BLaER1 treated with 17β-estradiol and CSF1 and Interleukin-3, amounts not matched to agents 10 nM and 100 nM (cell line): ENCODE measurements around the gene TBL1X.
A peak's percentile ranks its signal among the peaks of the same experiment; 100 is the strongest.
"Not testable (repeated sequence)": the region's sequence is repeated elsewhere in the genome, so short reads cannot be mapped to it uniquely, and the experiment has no call there.

Experiments
- H3K27ac ChIP-seq, 11 experiments: shearing (Covaris generic); formaldehyde crosslinking; 2 replicates each; pipeline ENCODE4 v1.8.1; 2022
- H3K27me3 ChIP-seq, 11 experiments: shearing (Covaris generic); formaldehyde crosslinking; 2 replicates each; pipeline ENCODE4 v1.8.1; 2022
- H3K36me3 ChIP-seq, 11 experiments: shearing (Covaris generic); formaldehyde crosslinking; 2 replicates each; pipeline ENCODE4 v1.8.1; 2022
- H3K4me1 ChIP-seq, 10 experiments: shearing (Covaris generic); formaldehyde crosslinking; 2 replicates each; pipeline ENCODE4 v1.8.1; 2022
- H3K4me2 ChIP-seq, 11 experiments: shearing (Covaris generic); formaldehyde crosslinking; 2 replicates each; pipeline ENCODE4 v1.8.1; 2022
- H3K4me3 ChIP-seq, 10 experiments: shearing (Covaris generic); formaldehyde crosslinking; 2 replicates each; pipeline ENCODE4 v1.8.1; 2022
- H3K9ac ChIP-seq, 11 experiments: shearing (Covaris generic); formaldehyde crosslinking; 2 replicates each; pipeline ENCODE4 v1.8.1; 2022
- H3K9me3 ChIP-seq, 11 experiments: shearing (Covaris generic); formaldehyde crosslinking; replicated peaks in 1 of 11; 2 replicates each; pipeline ENCODE4 v1.8.1; 2022
- H4K20me1 ChIP-seq, 11 experiments: shearing (Covaris generic); formaldehyde crosslinking; 2 replicates each; pipeline ENCODE4 v1.8.1; 2022
- Cebpa-rat ChIP-seq, 11 experiments: shearing (Covaris generic); IDR thresholded peaks; 2 replicates each; pipeline ENCODE4 v1.8.1; 2022

Gene TBL1X

DNA sequence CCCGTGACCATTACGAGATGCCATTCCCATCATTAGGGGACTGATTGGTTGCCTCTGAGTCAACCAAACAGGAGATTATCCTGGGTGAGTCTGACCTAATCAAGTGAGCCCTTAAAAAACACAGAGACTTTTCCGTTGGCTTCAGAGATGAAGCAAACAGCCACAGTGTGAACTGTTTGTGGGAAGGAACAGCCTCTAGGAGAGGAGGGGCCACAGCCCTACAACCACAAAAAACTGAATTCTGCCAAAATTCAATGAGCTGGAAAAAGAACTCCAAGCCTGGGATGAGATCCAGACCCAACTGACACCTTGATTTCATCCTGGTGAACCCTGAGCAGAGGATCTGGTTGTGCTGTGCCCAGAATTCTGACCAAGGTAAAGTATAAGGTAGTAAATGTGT is 31.3 kb upstream of the TBL1X start:
- Histone ChIP-seq H3K4me3 (no peak overlapping the region), H3K36me3 (no peaks in the 10 kb centered on the region), H3K27me3 (no peaks in the 10 kb centered on the region), H3K4me1 (peaks cover 0 to 13% (median 8%) of the 10 kb centered on the region in 10 experiments; a peak in 8 of 20 replicates), H3K4me2 (peak overlapping the region in 6 of 11 experiments; percentile 5 to 24 (median 17); a peak in 6 of 22 replicates), H3K9ac (no peak overlapping the region), H3K27ac (no peak overlapping the region), H3K9me3 (0 out of 22 replicates have a peak, but pooled peaks cover 0 to 4% (median 0%) of the 10 kb centered on the region in 11 experiments), H4K20me1 (no peaks in the 10 kb centered on the region)
- TF ChIP-seq Cebpa-rat (IDR thresholded peaks at IDR 0.05) = no peak

DNA sequence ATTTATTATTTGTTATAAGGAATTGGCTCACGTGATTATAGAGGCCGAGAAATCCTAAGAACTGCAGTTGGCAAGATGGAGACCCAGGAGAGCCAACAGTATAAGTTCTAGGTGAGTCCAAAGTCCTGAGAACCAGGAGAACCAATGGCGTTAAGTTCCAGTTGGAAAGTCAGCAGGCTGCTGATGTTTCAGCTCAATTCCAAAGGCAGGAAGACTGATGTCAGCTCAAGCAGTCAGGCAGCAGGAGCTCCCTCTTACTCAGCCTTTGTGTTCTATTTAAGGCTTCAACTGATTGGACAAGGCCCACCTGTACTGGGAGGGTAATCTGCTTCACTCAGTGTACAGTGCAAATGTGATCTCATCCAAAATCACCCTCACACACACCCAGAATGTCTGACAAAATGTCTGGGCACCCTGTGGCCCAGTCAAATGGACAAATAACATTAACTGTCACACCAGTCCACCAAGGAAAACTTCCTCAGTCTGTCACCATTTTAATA is 30.8 kb upstream of the TBL1X start:
- H3K27me3 ChIP-seq = no peaks in the 10 kb centered on the region
- H3K9me3 ChIP-seq = 0 out of 22 replicates have a peak, but pooled peaks cover 0 to 4% (median 0%) of the 10 kb centered on the region in 11 experiments
- no peak overlapping the region for H3K4me3 ChIP-seq
- no peak overlapping the region for H3K9ac ChIP-seq
- no peaks in the 10 kb centered on the region for H3K36me3 ChIP-seq
- H3K4me2 ChIP-seq = no peak overlapping the region
- H3K4me1 ChIP-seq = peaks cover 0 to 13% (median 8%) of the 10 kb centered on the region in 10 experiments; a peak in 8 of 20 replicates
- H3K27ac ChIP-seq = no peak overlapping the region
- no peaks in the 10 kb centered on the region for H4K20me1 ChIP-seq
- no peak for TF ChIP-seq Cebpa-rat (IDR thresholded peaks at IDR 0.05)

- H3K36me3 ChIP-seq, H4K20me1 ChIP-seq, H3K4me2 ChIP-seq, H3K27ac ChIP-seq, H3K9ac ChIP-seq, H3K27me3 ChIP-seq, H3K9me3 ChIP-seq, H3K4me3 ChIP-seq: not testable (repeated sequence)
- H3K4me1 ChIP-seq = peaks cover under 1 to 14% (median 9%) of the 10 kb centered on the region in 10 experiments; a peak in 14 of 20 replicates
These were observed 29.8 kb upstream of the TBL1X start for GRCh38 chrX:9435086-9435485.

GRCh38 chrX:9436812-9437211 is 28.0 kb upstream of the TBL1X start:
- Histone ChIP-seq H3K4me2 (no peak overlapping the region), H3K27me3 (no peaks in the 10 kb centered on the region), H3K36me3 (no peaks in the 10 kb centered on the region), H3K27ac (no peak overlapping the region), H3K4me1 (peaks cover 8 to 21% (median 12%) of the 10 kb centered on the region in 10 experiments; a peak in 16 of 20 replicates), H3K4me3 (no peak overlapping the region), H3K9me3 (0 out of 22 replicates have a peak, but pooled peaks cover 0 to 4% (median 0%) of the 10 kb centered on the region in 11 experiments), H3K9ac (no peak overlapping the region), H4K20me1 (no peaks in the 10 kb centered on the region)
- no peak for TF ChIP-seq Cebpa-rat (IDR thresholded peaks at IDR 0.05)

DNA sequence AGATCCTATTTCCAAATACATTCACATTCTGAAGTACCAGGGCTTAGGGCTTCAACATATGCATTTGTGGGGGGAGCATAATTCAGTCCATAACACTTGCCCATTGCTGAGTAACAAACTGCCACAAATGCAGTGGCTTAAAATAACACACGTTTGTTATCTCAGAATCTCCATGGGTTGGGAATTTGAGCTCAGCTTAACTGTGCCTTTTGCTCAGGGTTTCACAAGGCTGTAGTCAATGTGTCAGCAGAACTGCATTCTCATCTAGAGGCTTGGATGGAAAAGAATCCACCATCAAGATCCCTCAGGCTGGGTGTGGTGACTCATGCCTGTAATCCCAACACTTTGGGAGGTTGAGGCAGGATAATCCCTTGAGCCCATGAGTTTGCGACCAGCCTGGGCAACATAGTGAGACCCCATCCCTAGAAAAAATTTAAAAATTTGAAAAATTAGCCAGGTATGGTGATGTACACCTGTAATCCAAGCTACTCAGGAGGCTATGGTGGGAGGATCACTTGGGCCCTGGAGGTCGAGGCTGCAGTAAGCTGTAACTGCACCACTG is 25.8 kb upstream of the TBL1X start:
- no peak overlapping the region for H3K27ac ChIP-seq
- no peaks in the 10 kb centered on the region for H3K27me3 ChIP-seq
- H3K9me3 ChIP-seq = peaks cover 0 to 9% (median 8%) of the 10 kb centered on the region in 11 experiments; a peak in 10 of 22 replicates
- no peak overlapping the region for H3K4me2 ChIP-seq
- H3K36me3 ChIP-seq = no peaks in the 10 kb centered on the region
- TF ChIP-seq Cebpa-rat (IDR thresholded peaks at IDR 0.05) = no peak
- no peak overlapping the region for H3K9ac ChIP-seq
- H4K20me1 ChIP-seq = no peaks in the 10 kb centered on the region
- H3K4me3 ChIP-seq = no peak overlapping the region
- H3K4me1 ChIP-seq = peaks cover 0 to 11% (median 9%) of the 10 kb centered on the region in 10 experiments; a peak in 11 of 20 replicates

GRCh38 chrX:9440116-9440844 is 24.6 kb upstream of the TBL1X start:
- no peak for TF ChIP-seq Cebpa-rat (IDR thresholded peaks at IDR 0.05)
- H3K36me3 ChIP-seq = no peaks in the 10 kb centered on the region
- H3K9me3 ChIP-seq = peaks cover 0 to 19% (median 9%) of the 10 kb centered on the region in 11 experiments; a peak in 12 of 22 replicates
- peaks cover 0 to 11% (median 9%) of the 10 kb centered on the region in 10 experiments; a peak in 11 of 20 replicates for H3K4me1 ChIP-seq
- no peaks in the 10 kb centered on the region for H4K20me1 ChIP-seq
- no peak overlapping the region for H3K9ac ChIP-seq
- H3K4me3 ChIP-seq = no peak overlapping the region
- no peak overlapping the region for H3K27ac ChIP-seq
- H3K27me3 ChIP-seq = no peaks in the 10 kb centered on the region
- H3K4me2 ChIP-seq = peak overlapping the region in 8 of 11 experiments; percentile 1 to 29 (median 10); a peak in 5 of 22 replicates

- Histone ChIP-seq H3K9me3 (peaks cover 0 to 19% (median 9%) of the 10 kb centered on the region in 11 experiments; a peak in 12 of 22 replicates), H3K27me3 (no peaks in the 10 kb centered on the region), H3K9ac (no peak overlapping the region), H3K27ac (no peak overlapping the region), H3K4me3 (no peak overlapping the region), H3K4me1 (peaks cover 0 to 11% (median 9%) of the 10 kb centered on the region in 10 experiments; a peak in 11 of 20 replicates), H3K36me3 (no peaks in the 10 kb centered on the region), H4K20me1 (no peaks in the 10 kb centered on the region), H3K4me2 (no peak overlapping the region)
- no peak for TF ChIP-seq Cebpa-rat (IDR thresholded peaks at IDR 0.05)
These were observed 22.8 kb upstream of the TBL1X start for GRCh38 chrX:9442056-9442455.

DNA sequence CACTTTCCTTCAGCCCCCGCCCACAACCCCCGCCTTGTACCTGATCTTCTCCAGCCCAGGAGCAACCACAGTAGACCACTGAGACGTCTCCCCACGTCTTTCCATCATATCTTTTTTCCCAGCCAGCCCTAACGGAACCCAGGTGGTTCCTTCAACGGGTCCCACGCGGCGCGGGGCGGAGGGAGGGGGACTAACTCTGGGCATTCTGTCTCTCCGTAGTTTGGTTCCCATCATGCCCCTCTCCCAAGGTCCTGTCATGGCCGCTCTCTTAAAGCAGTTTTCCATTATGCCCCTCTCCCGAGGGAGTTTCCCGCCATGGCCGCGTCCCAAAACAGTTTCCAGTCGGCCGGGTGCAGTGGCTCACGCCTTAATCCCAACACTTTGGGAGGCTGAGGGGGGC is 21.5 kb upstream of the TBL1X start:
- no peak for TF ChIP-seq Cebpa-rat (IDR thresholded peaks at IDR 0.05)
- no peaks in the 10 kb centered on the region for H4K20me1 ChIP-seq
- H3K9me3 ChIP-seq = peaks cover 0 to 19% (median 9%) of the 10 kb centered on the region in 11 experiments; a peak in 12 of 22 replicates
- H3K9ac ChIP-seq = no peak overlapping the region
- no peak overlapping the region for H3K27ac ChIP-seq
- H3K4me2 ChIP-seq = no peak overlapping the region
- H3K4me1 ChIP-seq = peaks cover 0 to 11% (median 9%) of the 10 kb centered on the region in 10 experiments; a peak in 11 of 20 replicates
- H3K36me3 ChIP-seq = no peaks in the 10 kb centered on the region
- no peaks in the 10 kb centered on the region for H3K27me3 ChIP-seq
- no peak overlapping the region for H3K4me3 ChIP-seq

DNA sequence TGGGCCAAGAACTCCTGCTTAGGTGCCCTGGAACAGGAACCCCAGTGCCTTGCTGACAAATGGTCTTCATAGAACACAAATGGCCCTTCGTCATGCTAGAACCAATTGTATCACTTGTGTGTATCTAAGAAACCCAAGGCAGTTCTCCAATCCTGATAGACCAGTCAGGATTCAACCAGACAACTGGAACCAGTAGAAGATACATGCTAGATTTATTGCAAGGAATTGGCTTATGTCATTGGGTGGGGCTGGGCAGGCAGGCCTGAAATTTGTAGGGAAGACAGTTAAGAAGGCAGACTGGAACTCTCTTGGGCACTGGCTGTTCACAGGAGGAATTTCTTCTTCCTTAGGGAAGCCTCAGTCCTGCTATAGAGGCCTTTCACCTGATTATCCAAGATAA is 17.0 kb upstream of the TBL1X start:
- Histone ChIP-seq H3K36me3 (no peaks in the 10 kb centered on the region), H3K9ac (no peak overlapping the region), H3K4me3 (no peak overlapping the region), H4K20me1 (no peaks in the 10 kb centered on the region), H3K4me2 (no peak overlapping the region), H3K4me1 (no peaks in the 10 kb centered on the region), H3K27me3 (no peaks in the 10 kb centered on the region), H3K9me3 (peaks cover 0 to 19% (median 9%) of the 10 kb centered on the region in 11 experiments; a peak in 12 of 22 replicates), H3K27ac (no peak overlapping the region)
- no peak for TF ChIP-seq Cebpa-rat (IDR thresholded peaks at IDR 0.05)
